Measurements from ENCODE around the gene SLC5A1.

SLC5A1 gene

DNA sequence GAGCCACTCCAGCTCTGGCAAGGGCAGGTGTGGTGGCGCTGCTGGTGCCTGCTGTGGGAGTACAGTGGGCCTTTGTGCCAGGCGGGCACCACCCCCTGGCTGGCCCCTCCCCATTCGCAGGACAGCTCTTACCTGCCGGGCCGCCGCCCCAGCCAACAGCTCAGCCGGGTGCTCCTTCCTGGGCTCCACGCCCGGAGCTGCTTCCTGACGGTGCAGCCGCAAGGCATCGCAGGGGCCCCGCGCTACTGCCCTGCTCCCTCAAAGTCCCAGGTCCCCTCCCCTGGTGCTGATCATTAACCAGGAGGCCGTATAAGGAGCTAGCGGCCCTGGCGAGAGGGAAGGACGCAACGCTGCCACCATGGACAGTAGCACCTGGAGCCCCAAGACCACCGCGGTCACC is at the start of gene SLC5A1:
SLC5A1 (plus strand) TSS at position 338 of the 400 bp plus-strand sequence; CDS start at position 359, 21 bp downstream.
- no peak for DNase-seq

DNA sequence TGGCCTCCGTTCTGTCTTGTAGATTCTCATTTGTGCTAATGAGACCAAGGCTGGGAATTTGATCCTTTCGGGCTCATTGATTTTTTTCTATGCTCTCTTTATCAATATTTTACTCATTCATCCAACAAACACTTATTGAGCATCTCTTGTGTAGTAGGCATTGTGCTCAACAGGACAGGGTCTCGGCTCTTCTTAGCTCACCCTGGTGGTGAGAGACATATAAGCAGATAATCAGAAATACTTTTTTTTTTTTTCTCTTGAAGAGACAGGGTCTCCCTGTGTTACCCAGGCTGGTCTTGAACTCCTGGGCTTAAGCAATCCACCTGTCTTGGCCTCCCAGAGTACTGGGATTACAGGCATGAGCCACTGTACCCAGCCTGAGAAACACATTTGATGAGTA is 48.0 kb upstream of the SLC5A1 start:
- DNase-seq = no peak

DNA sequence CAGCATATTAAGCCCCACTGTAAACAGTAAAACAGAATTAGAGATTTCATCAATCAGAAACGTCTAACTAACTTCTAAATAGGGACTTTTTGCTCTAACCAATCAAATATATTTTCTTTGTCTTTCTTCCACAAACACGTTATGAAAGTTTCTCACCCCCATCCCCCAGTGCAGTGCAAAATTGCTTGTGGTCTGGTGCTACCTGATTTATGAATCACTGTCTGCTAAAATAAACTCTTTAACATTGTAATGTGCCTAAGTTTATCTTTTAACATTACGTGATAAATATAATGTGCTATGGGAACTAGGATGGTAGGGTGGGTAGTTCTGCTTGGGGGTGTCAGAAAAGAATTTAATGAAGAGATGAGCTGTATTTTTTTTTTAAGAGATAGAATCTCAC is 47.3 kb upstream of the SLC5A1 start:
- DNase-seq = no peak

DNA sequence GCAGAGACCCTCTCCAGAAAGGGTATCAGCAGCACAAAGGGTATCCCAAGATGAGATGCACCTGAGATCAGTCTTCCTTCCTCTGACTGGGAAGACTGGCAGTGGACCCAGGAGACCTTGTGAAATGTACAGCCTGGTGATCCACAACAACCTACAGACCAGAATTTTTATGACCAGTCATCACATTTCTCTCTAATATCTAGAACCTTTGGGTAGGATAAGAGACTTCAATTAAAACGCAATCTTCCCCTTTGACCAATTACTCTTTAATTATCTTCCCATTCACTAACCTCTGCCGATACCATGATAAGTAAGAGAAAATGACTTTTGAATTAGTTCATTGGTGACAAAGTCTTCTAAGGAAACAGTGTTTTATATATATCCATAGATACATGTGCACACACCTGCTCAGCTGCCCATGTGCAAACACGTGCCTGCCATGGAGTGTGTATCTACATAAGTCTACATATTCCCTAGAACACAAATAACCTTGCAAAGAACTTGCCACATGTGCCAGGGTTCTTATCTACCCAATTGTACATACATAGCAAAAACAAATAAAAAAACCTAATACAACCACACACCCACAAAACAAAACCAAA is 44.2 kb upstream of the SLC5A1 start:
- DNase-seq = no peak

DNA sequence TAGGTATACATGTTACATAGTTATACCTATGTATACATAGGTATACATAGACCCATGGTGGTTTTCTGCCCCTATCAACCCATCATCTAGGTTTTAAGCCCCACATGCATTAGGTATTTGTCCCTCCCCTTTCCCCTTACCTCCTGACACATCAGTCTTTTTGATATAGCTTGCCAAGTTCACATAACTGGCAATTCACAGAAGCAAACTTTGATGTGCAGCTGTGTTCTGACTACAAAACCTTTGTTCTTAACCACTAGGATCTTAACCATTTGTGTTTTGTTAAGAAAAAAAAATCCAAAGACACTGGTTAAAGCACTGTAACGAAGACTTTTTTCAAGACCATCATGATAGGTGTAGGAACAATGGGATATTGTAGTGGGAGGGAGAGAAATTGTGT is 42.9 kb upstream of the SLC5A1 start:
- DNase-seq = no peak

DNA sequence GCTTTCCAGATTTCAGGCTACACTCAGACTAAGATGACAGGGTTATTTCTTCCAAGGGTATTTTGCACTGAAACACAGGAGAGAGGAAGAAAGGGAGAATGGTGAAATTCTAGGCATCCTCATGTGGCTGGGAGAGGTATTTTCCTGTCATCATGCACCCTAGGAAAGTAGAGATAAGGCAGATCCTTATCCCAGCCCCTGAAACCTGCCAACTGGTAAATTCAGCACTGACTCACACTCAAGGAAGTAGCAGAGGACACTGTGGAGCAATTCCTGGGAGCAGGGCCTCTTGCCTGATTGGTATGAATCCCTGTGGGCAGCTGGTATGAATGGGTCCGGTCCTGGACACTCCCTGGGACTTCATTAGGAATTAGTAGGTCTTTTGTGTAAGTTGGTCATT is 37.6 kb upstream of the SLC5A1 start:
- DNase-seq = no peak

DNA sequence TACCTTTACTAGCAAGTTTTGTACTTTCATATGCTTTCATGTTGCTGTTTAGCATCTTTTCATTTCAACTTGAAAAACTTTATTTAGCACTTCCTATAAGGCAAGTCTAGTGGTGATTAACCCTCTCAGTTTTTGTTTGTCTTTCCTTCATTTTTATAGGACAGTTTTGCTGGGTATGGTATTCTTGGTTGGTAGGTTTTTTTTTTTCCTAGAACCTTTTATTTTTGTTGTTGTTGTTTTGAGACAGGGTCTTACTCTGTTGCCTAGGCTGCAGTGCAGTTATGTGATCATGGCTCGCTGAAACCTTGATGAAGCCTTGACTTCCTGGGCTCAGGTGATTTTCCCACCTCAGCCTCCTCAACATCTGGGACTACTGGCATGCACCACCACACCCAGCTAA is 29.9 kb upstream of the SLC5A1 start:
- DNase-seq = no peak

DNA sequence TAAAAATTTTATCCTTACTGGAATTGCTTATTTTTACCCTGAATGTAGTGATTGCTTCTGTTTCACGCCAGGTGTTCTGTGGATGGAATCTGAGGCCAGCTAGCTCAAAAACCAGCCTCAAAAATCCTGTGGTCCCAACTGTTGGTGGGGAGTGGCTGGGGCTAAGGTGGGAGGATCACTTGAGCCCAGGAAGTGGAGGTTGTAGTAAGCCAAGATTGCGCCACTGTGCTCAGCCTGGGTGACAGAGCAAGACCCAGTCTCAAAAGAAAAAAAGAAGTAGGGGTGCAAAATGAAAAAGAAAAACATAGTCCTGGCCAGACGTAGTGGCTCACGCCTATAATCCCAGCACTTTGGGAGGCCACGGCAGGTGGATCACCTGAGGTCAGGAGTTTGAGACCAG is 27.0 kb upstream of the SLC5A1 start:
- no peak for DNase-seq

DNA sequence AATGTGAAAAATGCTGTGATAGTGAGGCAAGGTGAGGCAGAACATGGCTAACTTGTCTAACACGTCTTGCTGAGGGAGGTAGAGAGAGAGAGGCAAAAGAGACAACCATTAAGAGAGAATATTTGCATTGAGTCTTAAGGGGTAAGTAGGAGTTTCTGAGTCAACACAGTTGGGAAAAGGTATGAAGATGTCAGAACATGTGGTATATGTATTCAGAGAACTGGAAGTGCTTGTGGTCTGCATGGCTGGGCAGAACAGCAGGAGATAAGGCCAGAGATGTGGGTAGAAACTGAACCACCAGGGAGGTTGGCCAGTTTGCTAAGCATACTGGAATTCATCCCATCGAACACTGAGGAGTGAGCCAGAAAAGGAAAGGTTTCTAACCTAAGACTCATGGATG is 25.0 kb upstream of the SLC5A1 start:
- DNase-seq = no peak

DNA sequence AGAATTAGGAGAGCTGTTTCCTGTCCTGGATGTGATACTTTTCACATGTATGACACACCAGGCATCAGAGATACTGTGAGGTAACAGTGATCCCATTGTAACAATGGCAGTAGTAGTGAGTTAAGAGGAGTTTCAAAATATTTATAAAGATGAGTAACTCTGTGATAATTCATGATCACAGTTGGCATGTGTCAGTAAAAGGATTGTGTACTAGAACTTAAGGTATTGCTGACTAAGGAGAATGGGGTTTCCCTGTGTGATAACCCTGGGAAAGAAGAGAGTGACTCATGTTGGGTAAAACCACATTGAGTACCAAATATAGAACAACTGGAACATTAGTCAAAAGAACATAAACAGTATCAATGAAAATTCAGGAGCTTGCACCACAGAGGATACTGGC is 22.9 kb upstream of the SLC5A1 start:
- DNase-seq = no peak

DNA sequence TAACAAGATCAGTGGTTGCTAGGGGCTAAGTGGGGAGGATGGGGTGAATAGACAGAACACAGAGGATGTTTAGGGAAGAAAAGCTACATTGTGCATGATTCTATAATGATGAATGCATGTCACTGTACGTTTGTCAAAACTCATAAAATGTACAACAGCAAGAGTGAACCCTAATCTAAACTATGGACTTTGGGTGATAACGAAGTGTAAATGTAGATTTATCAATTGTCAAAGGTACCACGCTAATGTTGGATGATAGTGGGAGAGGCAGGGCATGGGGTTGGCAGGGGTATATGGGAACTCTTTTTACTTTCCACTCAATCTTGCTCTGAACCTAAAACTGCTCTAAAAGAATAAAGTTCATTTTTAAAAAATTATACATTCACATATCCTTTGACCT is 21.3 kb upstream of the SLC5A1 start:
- no peak for DNase-seq

DNA sequence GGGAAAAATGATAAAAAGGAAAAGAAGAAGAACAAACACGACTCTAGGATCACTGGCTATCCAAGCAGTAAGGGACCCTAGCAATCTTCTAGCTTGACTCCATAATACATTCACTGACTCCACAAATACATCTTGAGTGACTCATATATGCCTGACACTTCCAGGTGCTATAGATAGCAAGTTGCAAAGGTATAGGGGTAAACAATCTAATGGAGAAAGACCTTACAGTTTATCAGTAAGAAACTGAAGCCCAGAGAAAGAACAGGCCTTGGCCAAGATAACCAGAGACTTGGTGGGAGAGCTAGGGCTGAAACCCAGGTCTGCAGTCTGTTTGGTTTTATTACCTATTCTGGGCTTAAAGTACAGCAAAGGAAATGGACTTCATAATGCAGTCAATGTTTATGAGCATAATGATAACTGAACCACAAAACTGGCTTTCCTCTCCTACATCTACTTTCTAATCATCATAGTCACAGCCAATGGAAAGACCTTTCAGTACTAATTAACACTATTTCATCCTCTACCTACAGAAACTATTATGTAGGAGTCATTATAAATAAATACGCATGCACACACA is 19.7 kb upstream of the SLC5A1 start:
- no peak for DNase-seq

DNA sequence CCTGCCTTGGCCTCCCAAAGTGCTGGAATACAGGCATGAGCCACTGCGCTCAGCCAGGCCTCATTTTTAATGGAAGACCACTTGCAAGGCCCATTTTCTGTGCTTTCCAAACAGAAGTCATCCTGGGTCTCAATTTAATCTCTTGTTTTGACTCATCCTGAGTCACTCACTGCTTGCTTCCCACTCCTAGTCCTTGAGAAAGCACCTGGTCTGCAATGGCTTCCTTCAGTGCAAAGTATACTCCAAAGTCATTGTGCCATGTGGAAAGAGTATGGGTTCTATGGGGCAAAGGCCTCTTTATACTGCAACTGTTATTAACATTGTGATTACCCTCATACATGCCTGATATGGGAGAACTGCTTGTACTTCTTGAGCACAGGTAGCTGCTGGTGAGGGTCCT is 18.3 kb upstream of the SLC5A1 start:
- DNase-seq = no peak

DNA sequence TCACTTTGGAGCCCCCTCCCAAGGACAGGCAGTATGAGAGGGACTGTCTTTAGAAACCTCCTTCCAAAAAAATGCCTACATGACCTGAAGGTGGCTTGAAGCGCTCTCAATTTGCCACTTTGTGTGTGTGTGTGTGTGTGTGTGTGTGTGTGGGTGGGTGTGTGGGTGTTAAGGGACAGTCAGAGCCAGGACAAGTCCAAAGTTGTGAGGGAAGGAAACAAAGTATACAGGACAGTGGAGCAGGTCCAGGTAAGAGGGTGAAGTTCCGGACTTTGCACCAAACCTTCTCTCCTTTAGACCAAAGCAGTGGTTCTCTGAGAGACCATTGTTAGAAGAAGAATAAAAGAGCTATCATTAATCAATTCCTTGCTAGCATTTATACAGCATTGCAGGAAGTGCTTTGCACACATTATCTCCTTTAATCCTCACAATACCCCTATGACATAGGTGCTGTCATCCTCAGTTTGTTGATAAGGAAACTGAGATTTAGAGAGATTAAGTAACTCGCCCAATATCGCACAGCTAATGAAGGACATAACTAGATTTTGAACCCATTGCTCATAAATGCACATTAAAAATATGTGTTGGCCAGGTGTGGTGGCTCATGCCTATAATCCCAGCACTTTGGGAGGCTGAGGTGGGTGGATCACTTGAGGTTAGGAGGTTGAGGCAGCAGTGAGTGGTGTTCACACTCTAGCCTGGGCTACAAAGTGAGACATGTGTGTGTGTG is 12.4 kb upstream of the SLC5A1 start:
- no peak for DNase-seq

DNA sequence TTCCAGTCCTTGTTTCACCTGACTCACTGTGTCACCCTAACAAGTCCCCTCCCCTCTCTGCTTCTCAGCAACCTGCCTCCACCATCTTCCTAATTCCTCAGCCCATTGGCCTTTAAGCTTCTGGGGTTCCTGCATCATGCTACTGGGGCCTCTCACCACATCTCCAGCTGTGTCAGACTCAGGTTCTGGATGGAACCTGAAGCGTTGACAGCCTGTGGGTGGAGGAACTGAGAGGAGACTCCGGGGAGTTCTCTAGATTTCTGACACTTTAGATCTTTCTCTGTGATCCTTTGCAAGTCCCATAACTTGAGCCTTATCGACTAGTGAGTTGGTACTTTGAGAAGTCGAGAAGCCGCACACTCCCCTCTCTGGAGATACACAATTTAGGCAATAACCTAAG is 11.6 kb upstream of the SLC5A1 start:
- no peak for DNase-seq

DNA sequence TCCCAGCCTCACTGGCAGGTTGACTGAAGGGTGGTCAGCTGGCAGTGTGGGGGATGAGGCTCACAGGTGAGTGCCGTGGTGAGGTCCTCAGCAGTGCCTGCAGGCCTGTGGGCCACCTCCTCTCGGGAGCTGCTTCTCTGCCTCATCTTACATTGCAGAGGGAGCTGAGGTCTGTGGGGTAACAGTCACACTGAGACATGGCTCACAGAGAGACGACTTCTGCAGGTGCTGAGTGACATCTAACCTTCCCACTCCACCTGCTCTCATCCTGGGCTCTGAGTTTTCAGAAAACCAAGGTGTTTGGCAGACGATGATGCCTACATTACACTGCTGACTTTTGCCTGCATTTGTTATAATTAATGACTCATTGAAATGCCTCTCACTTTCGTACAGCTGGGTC is 8.8 kb upstream of the SLC5A1 start:
- no peak for DNase-seq

DNA sequence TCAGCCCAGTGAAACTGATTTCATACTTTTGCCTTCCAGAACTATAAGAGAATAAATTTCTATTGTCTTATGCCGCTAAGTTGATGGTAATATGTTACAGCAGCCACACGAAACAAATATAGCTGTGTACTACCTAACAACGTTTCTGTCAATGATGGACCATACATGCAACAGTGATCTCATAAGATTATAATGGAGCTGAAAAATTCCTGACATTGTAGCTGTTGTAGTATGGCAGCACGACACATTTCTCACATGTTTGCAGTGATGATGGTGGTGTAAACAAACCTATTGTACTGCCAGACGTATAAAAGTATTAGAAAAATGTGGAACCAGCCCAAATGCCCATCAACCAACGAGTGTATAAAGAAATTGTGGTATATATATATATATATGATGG is 5.8 kb upstream of the SLC5A1 start:
- no peak for DNase-seq

DNA sequence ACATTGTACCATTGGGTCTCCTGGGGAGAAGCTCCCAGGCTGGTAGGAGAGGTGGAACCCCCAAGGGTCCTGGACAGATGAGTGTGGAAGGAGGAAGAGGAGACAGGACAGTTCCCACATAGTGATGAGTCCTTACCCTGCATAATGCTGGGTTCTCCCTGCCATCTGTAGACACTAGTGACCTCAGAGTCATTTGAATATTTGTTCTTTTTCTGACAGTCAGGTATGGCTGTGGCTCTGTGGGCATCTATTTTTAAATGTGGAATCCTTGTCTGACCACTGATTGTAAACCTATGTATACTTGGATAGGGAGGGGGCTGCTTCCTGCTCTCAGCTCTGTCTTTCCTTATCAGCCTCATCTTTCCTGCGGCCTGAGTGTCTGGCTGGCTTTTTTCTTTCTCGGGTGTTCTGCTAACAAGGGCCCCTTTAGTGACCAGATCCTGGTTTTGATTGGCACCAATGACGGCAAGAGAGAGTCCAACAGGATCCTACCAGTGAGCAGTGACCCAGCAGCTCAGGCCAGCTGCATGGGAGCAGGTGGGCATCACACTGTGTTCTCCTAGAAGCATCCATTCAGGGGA is 2.6 kb upstream of the SLC5A1 start:
- no peak for DNase-seq

DNA sequence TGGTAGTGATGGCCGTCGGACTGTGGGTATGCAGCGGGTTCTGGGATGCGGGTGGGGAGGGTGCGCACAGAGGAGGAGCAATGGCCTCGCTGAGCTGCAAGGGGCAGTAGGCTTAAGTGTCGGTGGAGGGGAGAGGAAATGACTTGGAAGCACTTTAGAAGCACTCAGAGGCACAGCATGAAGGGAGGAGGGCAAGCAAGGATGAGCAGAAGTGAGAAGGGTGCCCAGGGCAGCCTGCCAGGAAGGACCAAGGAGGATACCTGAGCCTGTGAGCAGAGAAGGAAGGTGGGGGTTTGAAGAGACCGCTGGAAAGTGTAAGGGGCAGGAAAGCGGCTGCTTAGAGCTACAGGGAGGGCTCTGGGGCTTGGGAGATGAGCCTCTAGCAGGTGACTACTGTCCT is 330 bp downstream of the SLC5A1 start:
- no peak for DNase-seq

DNA sequence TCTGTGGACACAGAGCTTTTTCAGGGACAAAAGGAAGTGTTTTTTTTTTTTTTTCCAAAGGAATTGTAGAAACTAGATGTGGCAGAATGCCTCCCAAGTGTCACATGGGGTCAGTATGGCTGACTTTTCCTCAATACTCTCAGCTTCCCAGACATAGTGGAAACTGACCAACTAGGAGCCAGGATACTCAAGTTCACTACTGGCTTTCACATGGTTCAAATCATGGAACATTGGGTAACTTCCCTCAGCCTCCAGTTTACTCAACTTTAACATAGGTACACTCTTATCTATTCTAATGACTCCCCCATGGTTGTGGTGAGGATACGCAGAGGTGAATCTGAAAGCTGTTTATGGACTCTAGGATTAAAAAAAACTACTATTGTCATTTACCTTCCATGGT is 1.4 kb downstream of the SLC5A1 start:
- no peak for DNase-seq

DNA sequence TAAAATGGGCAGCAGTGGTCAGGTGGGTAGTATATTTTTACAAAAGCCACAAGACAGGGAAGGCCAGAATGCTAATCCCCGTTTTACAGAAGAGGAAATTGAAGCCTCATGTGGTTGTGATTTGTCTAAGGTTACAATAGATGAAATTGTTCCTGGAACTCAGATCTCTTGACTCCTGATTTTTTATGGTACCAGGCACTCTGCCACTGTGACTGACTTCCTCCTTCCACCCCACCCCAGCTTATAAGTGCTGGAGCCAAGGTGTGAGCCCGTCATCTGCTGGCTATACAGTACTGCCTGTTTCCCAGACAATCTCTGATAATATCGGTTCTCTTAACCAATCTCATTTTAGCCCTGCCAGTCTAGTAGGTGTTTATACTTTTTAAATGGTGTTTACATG is 1.9 kb downstream of the SLC5A1 start:
- DNase-seq = no peak

DNA sequence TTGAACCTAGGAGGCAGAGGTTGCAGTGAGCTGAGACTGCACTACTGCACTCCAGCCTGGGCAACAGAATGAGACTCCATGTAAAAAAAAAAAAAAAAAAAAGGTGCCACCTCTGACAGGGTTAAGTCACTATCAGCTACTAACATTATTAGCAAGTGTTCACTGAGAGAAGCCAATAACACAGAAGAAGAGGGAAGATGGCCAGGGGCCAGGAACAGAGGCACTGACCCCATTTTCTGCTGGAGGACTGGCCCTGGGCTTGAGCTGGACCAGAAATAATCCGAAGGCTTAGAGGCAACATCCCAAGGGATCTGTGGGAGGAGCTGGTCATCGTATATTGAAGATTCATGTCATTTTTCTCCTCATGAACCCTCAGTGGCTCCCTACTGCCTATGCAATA is 5.0 kb downstream of the SLC5A1 start:
- DNase-seq = no peak

DNA sequence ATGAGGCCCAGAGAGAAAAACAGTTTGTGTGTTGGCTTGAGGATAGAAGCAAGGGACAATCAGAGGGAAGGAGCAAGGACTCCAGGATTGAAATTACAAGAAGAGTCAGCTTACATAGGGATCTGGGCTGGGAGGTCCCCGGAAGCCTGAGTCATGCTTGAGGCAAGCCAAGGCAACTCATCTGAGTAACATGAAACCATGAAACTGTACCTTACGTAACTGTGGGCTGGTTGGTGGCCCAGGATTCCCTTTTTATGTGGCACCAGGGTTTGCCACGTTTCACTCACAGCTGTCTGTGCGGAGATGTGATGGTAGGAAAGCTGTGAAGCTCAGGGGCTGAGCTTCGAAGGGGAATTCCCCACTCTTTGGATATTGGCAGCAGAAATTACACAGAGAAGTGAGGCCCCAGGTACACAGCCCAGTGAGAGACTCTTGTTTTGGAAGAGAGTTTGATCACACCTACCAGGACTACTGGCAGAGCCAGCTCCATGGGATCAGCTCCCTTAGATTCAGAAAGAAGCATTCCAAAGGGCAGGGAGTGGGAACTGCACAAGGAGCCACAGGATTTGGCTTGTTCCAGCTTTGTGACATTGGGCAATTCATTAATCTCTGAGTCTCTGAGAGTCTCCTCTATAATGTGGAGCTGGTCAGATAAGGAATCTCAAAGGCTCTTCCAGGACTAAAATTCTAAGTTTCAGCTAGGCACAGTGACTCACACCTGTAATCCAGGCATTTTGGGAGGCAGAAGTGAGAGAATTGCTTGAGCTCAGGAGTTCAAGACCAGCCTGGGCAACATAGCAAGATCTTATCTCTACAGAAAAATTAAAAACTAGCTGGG is 7.8 kb downstream of the SLC5A1 start:
- DNase-seq = no peak

All from NCI-H524 treated with DMSO at 0.1 percent for 48 hours (cell line).